Vagina (tissue), 2 donors: Measurements from ENCODE around the gene CD46.

Source experiments
- CTCF ChIP-seq, 3 experiments: fragments of 450-650 bp in 2 of 3; fragments of 200-600 bp in 1 of 3; sonication (generic) in 1 of 3; IDR thresholded peaks; one replicate each; pipeline ENCODE4 v1.5.1; 2017 to 2019; ENCODE audit warnings: antibody characterized with exemption in 3 of 3, mild to moderate bottlenecking in 2 of 3, moderate library complexity in 2 of 3
- POLR2A ChIP-seq, 2 donors: fragments of 450-650 bp; IDR thresholded peaks; one replicate each; pipeline ENCODE4 v1.6.1; 2017; ENCODE audit warnings: antibody characterized with exemption in 2 of 2, mild to moderate bottlenecking in 2 of 2, moderate library complexity in 2 of 2
- POLR2AphosphoS5 ChIP-seq, 2 donors: sonication (generic); formaldehyde crosslinking; IDR thresholded peaks; one replicate each; pipeline ENCODE4 v1.9.0; 2017; ENCODE audit warnings: antibody characterized with exemption in 2 of 2, mild to moderate bottlenecking in 2 of 2, low read depth in 1 of 2; ENCODE audit not compliant: insufficient read depth in 1 of 2

GRCh38 chr1:207779008-207779407 lies 27.2 kb downstream of the CD46 start:
- TF ChIP-seq CTCF (IDR thresholded peaks at IDR 0.05): no peak
- TF ChIP-seq POLR2A (IDR thresholded peaks at IDR 0.05): no peak
- no peak for TF ChIP-seq POLR2AphosphoS5 (IDR thresholded peaks at IDR 0.05; ENCODE audit: insufficient read depth in 1 of 2, low read depth in 1 of 2)
